ENCODE results near the gene SLC26A1.

The SLC26A1 gene

DNA sequence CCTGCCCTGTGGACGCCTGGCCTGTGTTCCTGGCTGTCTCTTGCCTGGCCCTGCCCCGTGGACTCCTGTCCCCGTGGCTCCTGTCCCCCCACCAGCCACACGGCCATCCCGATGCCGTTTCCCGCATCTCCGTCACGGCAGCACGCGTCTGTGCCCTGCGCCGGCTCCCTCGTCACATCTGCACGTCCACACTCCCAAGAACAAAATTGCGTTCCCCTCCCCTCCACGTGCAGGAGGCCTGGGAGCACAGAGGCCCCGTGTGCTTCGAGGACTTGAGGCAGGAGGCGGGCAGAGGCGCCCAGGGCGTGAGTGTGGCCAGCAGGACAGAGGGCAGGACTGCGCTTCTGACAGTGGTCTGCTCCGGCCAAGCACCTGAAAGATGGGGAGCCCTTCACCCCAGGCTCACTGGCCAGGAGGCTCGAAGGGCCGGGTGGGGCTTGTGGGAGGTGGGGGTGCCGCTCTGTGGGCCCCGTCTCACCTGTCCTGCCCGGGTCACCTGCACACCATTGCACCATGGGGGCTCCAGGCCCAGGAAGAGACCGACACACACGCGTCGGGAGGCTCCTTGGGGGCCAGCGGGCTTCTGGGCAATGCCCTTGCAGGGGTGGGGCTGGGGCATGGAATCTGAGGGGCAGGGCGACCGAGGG lies 35.5 kb upstream of the SLC26A1 start:
- FAIRE-seq (no peak), DNase-seq (ENCODE audit: insufficient read length, low spot score) (no peak)
- no peak for TF ChIP-seq CTCF (IDR thresholded peaks at IDR 0.05; ENCODE audit: insufficient read depth, missing control alignments)

GRCh38 chr4:1027915-1028238 lies 34.7 kb upstream of the SLC26A1 start:
- no peak for DNase-seq (ENCODE audit: insufficient read length, low spot score)
- no peak for FAIRE-seq

DNA sequence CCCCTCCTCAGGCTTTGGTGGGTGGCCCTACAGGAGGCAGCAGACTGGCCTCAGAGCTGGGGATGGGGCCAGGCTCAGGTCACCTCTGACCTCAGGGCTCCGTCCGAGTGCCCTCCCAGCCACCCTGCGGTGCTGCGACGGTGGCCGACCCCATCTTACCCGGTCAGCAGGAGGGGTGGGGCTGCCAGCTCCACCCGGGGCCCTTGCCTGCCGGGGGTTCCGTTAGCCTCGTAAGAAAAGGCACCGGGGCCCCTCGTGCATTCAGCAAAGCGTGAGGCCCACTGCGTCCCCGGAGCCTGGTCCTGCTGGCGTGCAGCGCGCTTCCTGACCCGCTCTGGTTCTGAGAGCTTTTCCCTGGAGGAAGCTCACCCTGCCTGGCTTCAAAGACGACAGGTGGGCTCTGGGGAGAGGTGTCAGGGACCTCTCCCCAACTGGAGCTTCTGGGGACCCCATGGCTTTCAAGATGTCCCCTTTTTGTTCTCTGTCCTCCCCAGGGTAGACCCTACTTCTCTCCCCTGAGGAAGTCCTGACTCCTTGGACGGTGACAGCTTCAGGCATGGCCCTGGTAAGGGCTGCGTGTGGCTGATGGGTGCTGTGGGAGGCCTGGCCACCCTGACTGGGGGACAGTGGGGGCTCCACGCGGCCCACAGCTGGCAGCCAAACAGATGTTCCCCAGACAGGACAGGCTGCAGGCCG lies 34.2 kb upstream of the SLC26A1 start:
- DNase-seq (ENCODE audit: insufficient read length, low spot score) (no peak), FAIRE-seq (no peak)
- no peak for TF ChIP-seq CTCF (IDR thresholded peaks at IDR 0.05; ENCODE audit: insufficient read depth, missing control alignments)

More at GRCh38 chr4:1027915-1028238, 34.7 kb upstream of the SLC26A1 start:
- no peak for TF ChIP-seq CTCF (IDR thresholded peaks at IDR 0.05; ENCODE audit: insufficient read depth, missing control alignments)

DNA sequence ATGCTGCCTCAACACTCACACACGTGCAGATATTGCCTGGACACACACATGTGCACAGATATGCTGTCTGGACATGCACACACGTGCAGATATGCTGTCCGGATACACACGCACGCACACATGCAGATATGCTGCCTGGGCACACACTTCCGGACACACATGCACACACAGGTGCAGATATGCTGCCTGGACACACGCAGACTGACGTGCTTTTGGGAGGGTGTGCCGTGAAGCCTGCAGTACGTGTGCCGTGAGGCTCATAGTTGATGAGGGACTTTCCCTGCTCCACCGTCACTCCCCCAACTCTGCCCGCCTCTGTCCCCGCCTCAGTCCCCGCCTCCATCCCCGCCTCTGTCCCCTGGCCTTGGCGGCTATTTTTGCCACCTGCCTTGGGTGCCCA lies 32.9 kb upstream of the SLC26A1 start:
- no peak for FAIRE-seq
- no peak for DNase-seq (ENCODE audit: insufficient read length, low spot score)
- TF ChIP-seq CTCF (IDR thresholded peaks at IDR 0.05; ENCODE audit: insufficient read depth, missing control alignments): no peak

DNA sequence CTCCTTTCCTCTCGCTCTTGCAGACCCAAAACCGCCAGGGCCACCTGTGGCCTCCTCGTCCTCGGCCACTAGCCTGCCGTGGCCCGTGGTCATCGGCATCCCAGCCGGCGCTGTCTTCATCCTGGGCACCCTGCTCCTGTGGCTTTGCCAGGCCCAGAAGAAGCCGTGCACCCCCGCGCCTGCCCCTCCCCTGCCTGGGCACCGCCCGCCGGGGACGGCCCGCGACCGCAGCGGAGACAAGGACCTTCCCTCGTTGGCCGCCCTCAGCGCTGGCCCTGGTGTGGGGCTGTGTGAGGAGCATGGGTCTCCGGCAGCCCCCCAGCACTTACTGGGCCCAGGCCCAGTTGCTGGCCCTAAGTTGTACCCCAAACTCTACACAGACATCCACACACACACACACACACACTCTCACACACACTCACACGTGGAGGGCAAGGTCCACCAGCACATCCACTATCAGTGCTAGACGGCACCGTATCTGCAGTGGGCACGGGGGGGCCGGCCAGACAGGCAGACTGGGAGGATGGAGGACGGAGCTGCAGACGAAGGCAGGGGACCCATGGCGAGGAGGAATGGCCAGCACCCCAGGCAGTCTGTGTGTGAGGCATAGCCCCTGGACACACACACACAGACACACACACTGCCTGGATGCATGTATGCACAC lies 31.8 kb upstream of the SLC26A1 start:
- no peak for DNase-seq (ENCODE audit: insufficient read length, low spot score)

DNA sequence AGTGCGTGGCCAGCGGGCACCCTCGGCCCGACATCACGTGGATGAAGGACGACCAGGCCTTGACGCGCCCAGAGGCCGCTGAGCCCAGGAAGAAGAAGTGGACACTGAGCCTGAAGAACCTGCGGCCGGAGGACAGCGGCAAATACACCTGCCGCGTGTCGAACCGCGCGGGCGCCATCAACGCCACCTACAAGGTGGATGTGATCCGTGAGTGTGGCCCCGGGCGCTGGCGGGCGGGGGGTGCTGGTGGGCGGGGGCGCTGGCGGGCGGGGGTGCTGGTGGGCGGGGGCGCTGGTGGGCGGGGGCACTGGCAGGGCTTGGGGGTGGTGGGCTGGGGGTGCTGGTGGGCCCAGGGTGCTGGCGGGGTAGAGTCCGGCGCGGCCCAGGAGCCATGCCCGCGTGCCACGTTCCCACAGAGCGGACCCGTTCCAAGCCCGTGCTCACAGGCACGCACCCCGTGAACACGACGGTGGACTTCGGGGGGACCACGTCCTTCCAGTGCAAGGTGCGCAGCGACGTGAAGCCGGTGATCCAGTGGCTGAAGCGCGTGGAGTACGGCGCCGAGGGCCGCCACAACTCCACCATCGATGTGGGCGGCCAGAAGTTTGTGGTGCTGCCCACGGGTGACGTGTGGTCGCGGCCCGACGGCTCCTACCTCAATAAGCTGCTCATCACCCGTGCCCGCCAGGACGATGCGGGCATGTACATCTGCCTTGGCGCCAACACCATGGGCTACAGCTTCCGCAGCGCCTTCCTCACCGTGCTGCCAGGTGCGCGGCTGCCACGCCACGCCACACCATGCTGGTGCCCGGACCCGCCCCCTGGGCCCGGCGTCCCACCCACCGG lies 30.9 kb upstream of the SLC26A1 start:
- no peak for FAIRE-seq
- no peak for DNase-seq (ENCODE audit: insufficient read length, low spot score)
- no peak for TF ChIP-seq CTCF (IDR thresholded peaks at IDR 0.05; ENCODE audit: insufficient read depth, missing control alignments)

More for the DNA sequence above, 31.8 kb upstream of the SLC26A1 start:
- TF ChIP-seq CTCF (IDR thresholded peaks at IDR 0.05; ENCODE audit: insufficient read depth, missing control alignments): no peak
- FAIRE-seq: no peak
